Stimulated activated CD8-positive, alpha-beta memory T cell treated with anti-CD3 and anti-CD28 coated beads, Interleukin-15, amount 100 ng/mL, for 24 hours (primary cell): ENCODE measurements around the gene COLGALT1.

Experiments
- DNase-seq: peaks from one replicate; pipeline ENCODE4 v3.0.0-alpha.2; 2020; ENCODE audit warnings: low read depth

Gene COLGALT1

GRCh38 chr19:17601683-17602082 is 46.2 kb downstream of the COLGALT1 start:
- DNase-seq: no peak

- no peak for DNase-seq
Measured at GRCh38 chr19:17602217-17602616, 46.8 kb downstream of the COLGALT1 start.

DNA sequence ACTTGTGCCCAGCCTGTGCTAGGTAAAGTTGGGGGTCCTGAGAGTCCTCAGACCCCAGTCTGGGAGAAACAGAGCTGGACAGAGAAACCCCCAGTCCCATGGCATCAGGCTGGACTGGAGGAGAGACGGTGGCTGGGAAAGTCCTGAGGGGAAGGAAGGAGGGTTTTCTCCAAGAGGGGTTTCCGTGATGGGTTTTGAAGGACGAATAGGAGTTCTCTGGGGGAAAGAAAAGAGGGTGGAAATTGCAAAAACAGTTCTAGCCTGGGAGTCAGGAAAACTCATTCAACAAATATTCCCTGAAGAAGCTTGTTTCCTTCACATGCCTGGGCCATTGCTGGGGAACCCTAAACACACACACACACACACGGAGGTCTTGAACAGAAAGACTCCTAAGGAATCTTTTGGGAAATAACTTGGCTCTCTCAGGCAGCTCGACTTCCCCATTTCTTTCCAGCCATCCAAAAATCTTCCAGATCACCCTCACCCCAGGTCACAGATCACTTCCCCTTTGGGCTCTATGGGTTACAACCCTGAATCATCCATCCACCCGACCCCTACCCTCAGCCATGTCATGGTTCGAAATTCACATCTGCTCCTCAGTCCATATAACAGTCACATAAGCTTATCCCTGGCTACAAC is 47.5 kb downstream of the COLGALT1 start:
- DNase-seq: no peak

GRCh38 chr19:17604372-17605025 is 49.0 kb downstream of the COLGALT1 start:
- DNase-seq: no peak

GRCh38 chr19:17605117-17605516 is 49.7 kb downstream of the COLGALT1 start:
- DNase-seq: no peak

- peak; percentile 61 for DNase-seq
Measured at GRCh38 chr19:17605761-17606589, 50.5 kb downstream of the COLGALT1 start.

DNA sequence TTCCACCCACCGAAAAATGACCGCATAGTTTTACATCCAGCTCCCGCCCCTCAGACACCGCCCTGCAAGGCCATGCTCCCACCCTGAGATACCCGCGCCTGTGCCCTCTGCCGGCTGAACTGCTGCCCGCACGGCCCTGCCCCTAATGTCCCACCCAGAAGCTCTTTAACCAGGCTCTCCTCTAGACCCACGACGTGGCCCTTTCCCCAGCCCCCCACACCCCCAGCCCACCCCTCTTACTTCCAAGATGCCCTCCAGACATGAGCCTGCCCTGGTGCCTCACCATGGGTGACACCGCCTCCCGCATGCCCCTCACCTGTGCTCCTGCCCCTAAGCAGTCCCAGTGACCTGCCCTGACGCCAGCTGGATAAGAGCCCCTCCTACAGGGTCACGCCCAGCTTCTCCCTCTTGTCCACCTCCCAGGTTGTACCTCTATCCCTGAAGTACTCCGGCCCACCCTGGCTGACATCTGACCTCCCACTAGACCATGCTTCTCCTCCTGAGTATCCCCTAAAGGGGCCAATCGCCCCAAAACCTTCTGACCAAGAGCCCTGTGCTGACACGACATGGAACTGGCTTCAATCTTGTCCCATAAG is 51.2 kb downstream of the COLGALT1 start:
- DNase-seq: no peak

DNA sequence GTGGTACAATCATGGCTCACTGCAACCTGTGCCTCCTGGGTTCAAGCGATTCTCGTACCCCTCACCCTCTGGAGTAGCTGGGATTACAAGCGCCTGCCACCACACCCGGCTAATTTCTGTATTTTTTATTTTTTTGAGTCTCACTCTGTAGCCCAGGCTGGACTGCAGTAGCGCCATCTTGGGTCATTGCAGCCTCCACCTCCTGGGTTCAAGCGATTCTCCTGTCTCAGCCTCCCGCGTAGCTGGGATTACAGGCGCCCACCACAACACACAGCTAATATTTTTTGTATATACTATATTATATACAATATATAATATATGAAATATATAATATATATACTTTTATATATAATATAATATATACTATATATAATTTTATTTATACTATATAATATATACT is 52.5 kb downstream of the COLGALT1 start:
- DNase-seq: no peak

DNA sequence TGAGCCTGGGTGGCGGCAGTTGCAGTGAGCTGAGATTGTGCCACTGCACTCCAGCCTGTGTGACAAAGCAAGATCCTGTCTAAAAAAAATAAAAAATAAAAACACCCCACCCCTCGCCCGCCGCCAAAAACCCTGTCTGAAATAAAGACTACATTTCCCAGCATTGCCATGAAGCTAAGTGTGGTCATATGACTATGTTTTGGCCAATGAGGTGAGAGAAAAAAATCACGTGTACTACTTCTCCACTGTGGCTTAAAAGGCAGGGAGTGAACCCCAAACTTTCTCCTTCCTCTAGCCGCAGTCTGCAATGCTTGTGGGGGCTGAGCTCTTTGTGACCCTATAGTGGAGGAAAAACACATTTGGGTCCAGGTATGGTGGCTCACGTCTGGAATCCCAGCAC is 54.9 kb downstream of the COLGALT1 start:
- DNase-seq: no peak

- no peak for DNase-seq
Measured at GRCh38 chr19:17611462-17612244, 56.2 kb downstream of the COLGALT1 start.

DNA sequence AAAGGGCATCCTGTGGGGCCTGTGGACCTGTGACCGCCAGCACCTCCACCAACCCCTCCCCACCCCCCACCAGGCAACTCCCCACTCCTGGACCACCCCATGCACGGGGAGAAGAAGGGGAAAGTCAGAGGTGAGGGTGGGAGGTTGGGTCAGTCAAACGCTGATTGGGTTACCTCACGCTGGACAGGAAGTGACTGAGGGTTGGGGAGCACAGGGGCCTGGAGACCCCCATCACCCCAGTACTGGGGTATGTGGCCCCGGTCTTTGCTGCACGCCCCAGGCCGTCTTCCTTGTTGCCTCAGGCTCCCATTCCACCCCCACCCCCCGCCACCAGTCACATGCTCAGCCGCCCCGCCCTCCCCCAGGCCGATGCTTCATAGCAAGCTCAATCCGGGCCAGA is 59.0 kb downstream of the COLGALT1 start:
- no peak for DNase-seq

GRCh38 chr19:17615889-17616685 is 60.6 kb downstream of the COLGALT1 start:
- no peak for DNase-seq

- no peak for DNase-seq
Measured at GRCh38 chr19:17616686-17616960, 61.2 kb downstream of the COLGALT1 start.

DNA sequence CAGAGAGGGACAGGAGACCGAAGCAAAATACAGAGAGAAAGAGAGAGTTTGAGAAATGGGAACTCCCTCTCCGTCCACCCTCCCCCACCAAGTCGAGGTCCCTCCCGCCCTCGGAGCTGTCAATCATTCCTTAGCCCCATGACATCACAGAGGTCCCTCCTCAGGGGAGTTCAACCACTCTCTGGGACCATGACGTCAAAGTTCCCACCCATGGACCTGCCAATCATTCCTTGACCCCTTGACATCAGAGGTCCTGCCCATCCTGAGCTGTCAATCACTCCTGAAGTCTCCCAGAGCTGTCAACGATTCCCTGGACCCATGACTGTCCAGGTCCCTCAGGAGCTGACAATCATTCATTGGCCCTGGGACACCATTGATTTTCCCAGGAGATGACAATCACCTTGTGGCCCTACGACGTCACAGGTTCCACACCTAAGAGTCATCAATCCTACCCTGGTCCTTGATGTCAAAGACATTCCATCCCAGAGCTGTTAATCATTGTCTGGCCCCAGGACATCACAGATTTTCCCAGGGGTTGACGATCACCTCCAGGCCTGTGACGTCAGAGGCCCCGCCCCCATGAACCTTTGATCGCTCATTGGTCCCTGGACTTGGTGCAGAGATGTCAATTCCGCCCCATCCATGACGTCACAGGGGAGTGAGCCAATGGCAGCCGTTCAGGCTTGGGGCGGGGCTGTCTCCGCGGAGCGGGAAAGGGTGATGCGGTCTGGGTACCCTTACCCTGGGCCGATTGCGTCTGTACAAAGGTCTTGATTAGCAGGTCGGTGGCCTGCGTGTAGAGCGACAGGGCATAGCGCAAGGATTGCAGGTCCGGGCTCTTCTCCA is 61.7 kb downstream of the COLGALT1 start:
- no peak for DNase-seq

GRCh38 chr19:17617807-17618192 is 62.4 kb downstream of the COLGALT1 start:
- DNase-seq: no peak

- DNase-seq: no peak
Measured at GRCh38 chr19:17618281-17618903, 62.9 kb downstream of the COLGALT1 start.

GRCh38 chr19:17618936-17619335 is 63.5 kb downstream of the COLGALT1 start:
- DNase-seq: no peak

DNA sequence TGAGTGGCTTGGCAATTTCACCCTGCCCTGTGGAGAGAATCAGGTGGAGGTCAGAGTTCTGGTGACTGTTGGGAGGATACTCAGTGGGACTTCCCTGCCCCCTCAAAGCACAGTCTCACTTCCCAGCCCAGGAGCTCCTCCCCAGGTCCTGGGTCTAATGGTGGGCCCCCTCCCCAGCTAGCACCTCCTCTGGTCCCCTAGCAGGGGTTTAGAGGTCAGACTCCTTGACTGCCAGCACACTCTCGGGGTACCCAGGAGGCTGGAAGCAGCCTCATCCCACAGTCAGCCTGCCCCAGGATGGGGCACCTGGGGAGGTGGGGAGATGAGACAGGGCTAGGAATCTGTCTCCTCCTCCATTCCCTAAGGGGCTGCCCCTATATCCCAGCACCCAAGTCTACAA is 65.2 kb downstream of the COLGALT1 start:
- no peak for DNase-seq

GRCh38 chr19:17623224-17623935 is 67.9 kb downstream of the COLGALT1 start:
- DNase-seq: no peak
